Ascending aorta (tissue), 2 donors: Measurements from ENCODE around the gene MTHFD2L. TPM values are rescaled to one million over a fixed set of nuclear protein-coding genes. Genes with fewer than 3 reads are reported as not detected.

Source experiments
- DNase-seq, 2 donors: peaks; one replicate each; pipeline ENCODE4 v3.0.0-alpha.2; 2019; ENCODE audit warnings: low spot score in 2 of 2
- H3K27ac ChIP-seq, 2 donors: fragments of 200-600 bp; sonication (generic); one replicate each; pipeline ENCODE4 v1.5.1; 2016 to 2017; ENCODE audit warnings: mild to moderate bottlenecking in 1 of 2
- H3K27me3 ChIP-seq: fragments of 200-600 bp; sonication (generic); one replicate; pipeline ENCODE4 v1.5.1; 2017
- H3K36me3 ChIP-seq, 2 donors: fragments of 200-600 bp; sonication (generic); one replicate each; pipeline ENCODE4 v1.5.1; 2016
- H3K4me1 ChIP-seq, 2 donors: fragments of 200-600 bp; sonication (generic); one replicate each; pipeline ENCODE4 v1.5.1; 2016 to 2017; ENCODE audit warnings: mild to moderate bottlenecking in 1 of 2
- H3K4me3 ChIP-seq, 2 donors: fragments of 200-600 bp; sonication (generic); one replicate each; pipeline ENCODE4 v1.5.1; 2016 to 2017; ENCODE audit warnings: mild to moderate bottlenecking in 1 of 2
- H3K9me3 ChIP-seq, 2 donors: fragments of 200-600 bp; sonication (generic); one replicate each; pipeline ENCODE4 v1.5.1; 2016
- intact Hi-C: fragments of 100-400 bp; cut with DNase I; formaldehyde crosslinking; loops from one replicate; pipeline ENCODE4 v1.15.1; 2023
- total RNA-seq: library from RNA; depleted of rRNA; stranded (reverse); fragments of >200 nt; gene quantifications from one replicate; pipeline ENCODE4 v1.1.0, GENCODE V29; 2016
- TF ChIP-seq, protein P1 (sequence below), 3 experiments: fragments of 200-600 bp in 2 of 3; fragments of 450-650 bp in 1 of 3; sonication (generic) in 2 of 3; IDR thresholded peaks; one replicate each; pipeline ENCODE4 v1.5.1; 2016 to 2019; ENCODE audit warnings: antibody characterized with exemption in 3 of 3, mild to moderate bottlenecking in 1 of 3, moderate library complexity in 1 of 3

MTHFD2L gene
- total RNA-seq, 1 donor from 2014 or later = not detected

DNA sequence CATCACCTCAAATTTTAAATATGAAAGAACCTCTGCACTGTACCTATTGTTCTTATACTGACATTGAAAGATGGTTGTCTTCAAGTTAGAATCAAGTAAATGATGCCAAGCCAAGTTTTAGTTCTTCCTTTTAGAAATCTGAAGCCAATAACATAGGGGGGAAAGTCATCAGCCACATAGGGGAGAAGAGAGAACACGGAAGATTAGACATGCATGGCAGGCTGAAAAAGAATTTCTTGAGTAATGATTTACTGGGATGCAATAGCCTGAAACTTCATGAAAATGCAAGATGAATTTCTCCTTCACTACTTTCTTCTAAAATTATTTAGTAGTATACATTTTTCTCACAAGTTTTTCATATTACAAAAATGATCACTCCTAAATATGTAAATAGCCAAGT is 136.8 kb downstream of the MTHFD2L start:
- intact Hi-C loops = no loop called here
- no peaks in the 10 kb centered on the region for H3K27me3 ChIP-seq
- no peak overlapping the region for H3K27ac ChIP-seq
- H3K36me3 ChIP-seq = no peaks in the 10 kb centered on the region
- H3K4me3 ChIP-seq = no peak overlapping the region
- DNase-seq = no peak
- TF ChIP-seq, protein P1, sequence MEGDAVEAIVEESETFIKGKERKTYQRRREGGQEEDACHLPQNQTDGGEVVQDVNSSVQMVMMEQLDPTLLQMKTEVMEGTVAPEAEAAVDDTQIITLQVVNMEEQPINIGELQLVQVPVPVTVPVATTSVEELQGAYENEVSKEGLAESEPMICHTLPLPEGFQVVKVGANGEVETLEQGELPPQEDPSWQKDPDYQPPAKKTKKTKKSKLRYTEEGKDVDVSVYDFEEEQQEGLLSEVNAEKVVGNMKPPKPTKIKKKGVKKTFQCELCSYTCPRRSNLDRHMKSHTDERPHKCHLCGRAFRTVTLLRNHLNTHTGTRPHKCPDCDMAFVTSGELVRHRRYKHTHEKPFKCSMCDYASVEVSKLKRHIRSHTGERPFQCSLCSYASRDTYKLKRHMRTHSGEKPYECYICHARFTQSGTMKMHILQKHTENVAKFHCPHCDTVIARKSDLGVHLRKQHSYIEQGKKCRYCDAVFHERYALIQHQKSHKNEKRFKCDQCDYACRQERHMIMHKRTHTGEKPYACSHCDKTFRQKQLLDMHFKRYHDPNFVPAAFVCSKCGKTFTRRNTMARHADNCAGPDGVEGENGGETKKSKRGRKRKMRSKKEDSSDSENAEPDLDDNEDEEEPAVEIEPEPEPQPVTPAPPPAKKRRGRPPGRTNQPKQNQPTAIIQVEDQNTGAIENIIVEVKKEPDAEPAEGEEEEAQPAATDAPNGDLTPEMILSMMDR (IDR thresholded peaks at IDR 0.05) = no peak
- H3K4me1 ChIP-seq = no peaks in the 10 kb centered on the region
- H3K9me3 ChIP-seq = no peaks in the 10 kb centered on the region

DNA sequence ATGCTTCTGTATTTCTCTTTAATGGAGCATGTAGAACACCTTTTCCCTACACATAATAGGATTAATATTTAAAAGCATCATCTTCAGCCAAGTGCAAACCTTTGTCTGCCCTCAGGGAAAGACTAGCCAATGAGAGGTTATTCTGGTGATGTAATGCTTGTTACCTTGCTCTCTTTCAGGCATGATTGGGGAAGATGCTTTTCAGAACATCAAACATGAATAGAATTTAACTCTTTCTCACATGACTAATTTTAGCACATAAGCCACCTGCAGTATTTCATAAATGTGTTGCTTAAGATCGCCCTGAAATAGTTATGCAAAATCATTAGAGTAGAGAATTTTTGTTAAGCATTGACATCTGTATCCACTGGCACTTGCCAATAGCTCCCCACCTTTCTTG is 139.6 kb downstream of the MTHFD2L start:
- no peak for DNase-seq
- H3K4me3 ChIP-seq = no peak overlapping the region
- TF ChIP-seq, protein P1 (IDR thresholded peaks at IDR 0.05) = no peak
- H3K4me1 ChIP-seq = no peaks in the 10 kb centered on the region
- intact Hi-C loops = no loop called here
- no peaks in the 10 kb centered on the region for H3K9me3 ChIP-seq
- H3K27me3 ChIP-seq = no peaks in the 10 kb centered on the region
- H3K36me3 ChIP-seq = no peaks in the 10 kb centered on the region
- H3K27ac ChIP-seq = no peak overlapping the region

DNA sequence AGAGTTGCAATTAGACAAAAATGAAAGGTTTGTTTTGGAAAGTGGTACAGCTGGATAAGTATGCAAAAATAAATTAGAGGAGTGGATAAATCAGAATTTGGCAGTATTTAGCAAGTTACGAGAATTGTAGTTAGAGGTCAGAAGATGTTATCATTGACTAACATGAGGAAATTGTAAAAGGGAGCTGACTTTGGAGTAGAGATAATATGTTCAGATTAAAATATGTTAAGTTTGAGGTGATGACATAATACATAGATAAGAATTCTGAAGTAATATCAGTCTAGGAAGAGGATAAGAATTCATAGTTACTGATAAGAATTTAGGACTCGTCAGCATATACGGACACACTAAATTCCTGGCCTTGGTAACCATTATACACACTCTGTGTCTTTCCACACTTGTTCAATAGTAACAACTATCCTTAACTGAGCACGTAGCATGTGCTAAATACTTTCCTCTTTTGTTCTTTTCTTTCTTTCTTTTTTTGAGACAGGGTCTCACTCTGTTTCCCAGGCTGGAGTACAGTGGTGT is 146.2 kb downstream of the MTHFD2L start:
- H3K27me3 ChIP-seq = no peaks in the 10 kb centered on the region
- intact Hi-C loops = no loop called here
- no peaks in the 10 kb centered on the region for H3K9me3 ChIP-seq
- H3K4me1 ChIP-seq = no peaks in the 10 kb centered on the region
- TF ChIP-seq, protein P1 (IDR thresholded peaks at IDR 0.05) = no peak
- H3K27ac ChIP-seq = no peak overlapping the region
- H3K36me3 ChIP-seq = no peaks in the 10 kb centered on the region
- DNase-seq = no peak
- H3K4me3 ChIP-seq = no peak overlapping the region

DNA sequence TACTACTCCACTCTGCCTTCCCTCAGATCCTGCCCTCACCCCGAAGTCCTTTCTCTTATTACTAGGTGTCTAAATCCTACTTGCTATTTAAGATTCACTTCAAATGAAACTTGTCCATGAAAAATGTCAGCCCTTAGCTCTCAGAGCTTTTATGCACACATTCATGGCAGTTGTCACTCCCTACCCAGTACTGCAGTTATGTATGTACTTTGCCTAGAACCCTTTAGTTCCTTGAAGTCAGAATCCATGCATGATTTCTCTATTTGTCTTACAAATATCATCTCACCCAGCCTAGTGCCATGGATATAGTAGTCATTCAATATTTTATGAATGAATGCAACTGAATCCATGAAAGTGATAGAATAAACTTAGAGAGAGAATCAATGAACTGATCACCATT is 147.1 kb downstream of the MTHFD2L start:
- intact Hi-C loops = no loop called here
- Histone ChIP-seq H3K9me3 (no peaks in the 10 kb centered on the region), H3K4me1 (no peaks in the 10 kb centered on the region), H3K27ac (no peak overlapping the region), H3K4me3 (no peak overlapping the region), H3K27me3 (no peaks in the 10 kb centered on the region), H3K36me3 (no peaks in the 10 kb centered on the region)
- TF ChIP-seq, protein P1 (IDR thresholded peaks at IDR 0.05) = no peak
- DNase-seq = no peak

DNA sequence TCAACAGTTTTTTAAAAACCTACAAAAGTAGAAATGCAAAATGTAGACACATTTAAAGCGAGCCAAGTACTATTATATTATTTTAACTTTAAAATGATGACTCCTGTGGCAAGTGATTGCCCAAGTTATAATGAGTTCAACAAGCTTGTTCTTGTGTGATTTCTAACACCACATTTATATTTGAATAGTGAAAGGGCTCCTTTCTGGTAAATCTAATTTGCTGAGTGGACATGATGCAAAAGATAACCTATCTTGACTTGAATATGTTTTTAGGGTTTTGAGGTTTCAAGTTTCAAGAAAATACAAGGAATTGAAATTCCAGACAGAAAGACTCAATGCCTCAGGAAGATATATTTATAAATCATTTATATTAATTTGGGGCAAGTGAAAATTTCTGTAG is 149.3 kb downstream of the MTHFD2L start:
- no peaks in the 10 kb centered on the region for H3K4me1 ChIP-seq
- H3K27ac ChIP-seq = no peak overlapping the region
- TF ChIP-seq, protein P1 (IDR thresholded peaks at IDR 0.05) = no peak
- H3K27me3 ChIP-seq = no peaks in the 10 kb centered on the region
- H3K9me3 ChIP-seq = no peaks in the 10 kb centered on the region
- intact Hi-C loops = no loop called here
- H3K4me3 ChIP-seq = no peak overlapping the region
- H3K36me3 ChIP-seq = no peaks in the 10 kb centered on the region
- no peak for DNase-seq

DNA sequence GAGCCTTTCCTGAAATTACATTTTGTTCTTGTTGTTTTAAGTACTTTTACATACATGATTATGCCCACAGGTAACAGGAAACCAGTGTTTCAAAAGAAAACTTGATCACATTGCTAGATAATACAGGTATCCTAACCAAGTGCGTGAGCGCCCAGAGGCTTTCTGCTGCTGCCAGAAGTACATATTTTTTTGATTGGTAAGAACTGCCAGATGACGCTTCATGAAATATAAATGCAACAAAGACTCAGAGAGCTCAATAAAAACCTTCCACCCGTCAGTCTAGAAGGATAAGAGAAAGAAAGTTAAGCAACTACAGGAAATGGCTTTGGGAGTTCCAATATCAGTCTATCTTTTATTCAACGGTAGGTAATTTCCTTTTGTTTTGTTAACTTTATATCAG is 150.3 kb downstream of the MTHFD2L start, which contains the start of gene EPGN:
Gene EPGN (plus strand): TSS at position 256 of the 400 bp plus-strand sequence. CDS start 64 bp downstream, at position 320.
- DNase-seq = no peak
- H3K9me3 ChIP-seq = no peaks in the 10 kb centered on the region
- no peak within 1 kb of the TSS for H3K4me3 ChIP-seq
- no peaks in the 10 kb centered on the region for H3K36me3 ChIP-seq
- H3K27ac ChIP-seq = no peak within 1 kb of the TSS
- H3K27me3 ChIP-seq = no peaks in the 10 kb centered on the region
- TF ChIP-seq, protein P1 (IDR thresholded peaks at IDR 0.05) = no peak
- intact Hi-C loops = no loop called here
- no peaks in the 10 kb centered on the region for H3K4me1 ChIP-seq
